Eye (tissue), 1 donor: ENCODE measurements around the gene DLX4.

Source experiments
- DNase-seq: peaks from one replicate; pipeline ENCODE4 v3.0.0-alpha.2; 2015

Gene DLX4

GRCh38 chr17:49969134-49969759, at the start of gene DLX4:
TSS of gene DLX4 (plus strand) at chr17:49969190. CDS start at chr17:49969469, 279 bp downstream.
- DNase-seq: no peak

GRCh38 chr17:49920030-49920769, 48.8 kb upstream of the DLX4 start:
- DNase-seq: no peak

- no peak for DNase-seq
These were observed 46.9 kb upstream of the DLX4 start for GRCh38 chr17:49922095-49922494.

GRCh38 chr17:49924116-49924515, 44.9 kb upstream of the DLX4 start:
- DNase-seq: no peak

- DNase-seq: no peak
These were observed 44.4 kb upstream of the DLX4 start for GRCh38 chr17:49924589-49924988.

GRCh38 chr17:49925921-49926320, 43.1 kb upstream of the DLX4 start:
- DNase-seq: no peak

GRCh38 chr17:49926886-49927285, 42.1 kb upstream of the DLX4 start:
- no peak for DNase-seq

- DNase-seq: no peak
These were observed 40.7 kb upstream of the DLX4 start for GRCh38 chr17:49928126-49928800.

- no peak for DNase-seq
These were observed 40.0 kb upstream of the DLX4 start for GRCh38 chr17:49928837-49929475.

GRCh38 chr17:49930880-49931279, 38.1 kb upstream of the DLX4 start:
- no peak for DNase-seq

- DNase-seq: no peak
These were observed 37.4 kb upstream of the DLX4 start for GRCh38 chr17:49931416-49932137.

GRCh38 chr17:49932138-49932723, 36.8 kb upstream of the DLX4 start:
- no peak for DNase-seq

- DNase-seq: no peak
These were observed 36.1 kb upstream of the DLX4 start for GRCh38 chr17:49932901-49933300.

GRCh38 chr17:49935526-49936210, 33.3 kb upstream of the DLX4 start:
- no peak for DNase-seq

GRCh38 chr17:49936386-49936785, 32.6 kb upstream of the DLX4 start:
- no peak for DNase-seq

GRCh38 chr17:49939318-49939717, 29.7 kb upstream of the DLX4 start:
- no peak for DNase-seq

- no peak for DNase-seq
These were observed 27.6 kb upstream of the DLX4 start for GRCh38 chr17:49941427-49941826.

GRCh38 chr17:49942947-49943346, 26.0 kb upstream of the DLX4 start:
- no peak for DNase-seq

GRCh38 chr17:49944273-49944870, 24.6 kb upstream of the DLX4 start:
- peak; percentile 51 for DNase-seq

GRCh38 chr17:49946208-49946607, 22.8 kb upstream of the DLX4 start:
- no peak for DNase-seq

- DNase-seq: no peak
These were observed 21.9 kb upstream of the DLX4 start for GRCh38 chr17:49946964-49947584.
